Measurements from ENCODE around the gene SQSTM1.
"Not testable (repeated sequence)": the region's sequence is repeated elsewhere in the genome, so short reads cannot be mapped to it uniquely, and the experiment has no call there.

The SQSTM1 gene

GRCh38 chr5:179820483-179821297 lies at the start of gene SQSTM1:
SQSTM1 (plus strand) TSS chr5:179820905; CDS start chr5:179820937, 32 bp downstream.
- DNase-seq (ENCODE audit: low read depth), result peak; percentile 79

- DNase-seq (ENCODE audit: low read depth), result no peak
Measured at GRCh38 chr5:179771311-179771895, 49.3 kb upstream of the SQSTM1 start.

DNA sequence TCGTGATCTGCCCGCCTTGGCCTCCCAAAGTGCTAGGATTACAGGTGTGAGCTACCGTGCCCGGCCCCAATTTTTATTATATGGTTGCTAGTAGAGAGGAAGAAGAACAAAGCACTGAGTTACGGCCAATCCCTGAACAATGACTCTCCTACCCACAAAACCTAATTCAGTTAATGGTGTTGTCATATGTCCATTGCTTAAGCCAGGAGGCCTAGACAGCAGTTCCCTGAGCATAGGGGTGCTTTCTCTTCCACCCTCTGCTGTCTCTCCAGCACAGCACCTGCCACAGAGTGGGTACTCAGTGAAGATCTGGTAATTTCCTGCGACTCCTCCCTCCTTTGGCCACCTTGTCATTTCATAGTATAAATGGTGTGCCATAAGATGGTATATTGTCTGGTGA lies 48.4 kb upstream of the SQSTM1 start:
- no peak for DNase-seq (ENCODE audit: low read depth)

DNA sequence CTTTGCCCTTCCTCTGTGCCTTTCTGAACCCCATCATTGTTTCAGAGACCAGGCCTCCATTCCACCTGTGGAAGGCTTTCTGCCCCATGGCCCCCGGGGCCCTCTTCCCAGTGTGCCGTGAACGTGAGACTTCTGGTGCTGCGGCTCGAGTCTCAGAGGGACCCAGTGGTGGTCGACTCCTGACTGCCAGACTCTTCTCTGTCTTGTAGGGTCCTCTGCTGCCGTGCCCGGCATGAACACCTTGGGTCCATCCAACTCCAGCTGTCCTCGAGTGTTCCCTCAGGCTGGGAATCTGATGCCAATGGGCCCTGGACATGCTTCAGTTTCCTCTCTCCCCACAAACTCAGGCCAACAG lies 47.0 kb upstream of the SQSTM1 start:
- no peak for DNase-seq (ENCODE audit: low read depth)

DNA sequence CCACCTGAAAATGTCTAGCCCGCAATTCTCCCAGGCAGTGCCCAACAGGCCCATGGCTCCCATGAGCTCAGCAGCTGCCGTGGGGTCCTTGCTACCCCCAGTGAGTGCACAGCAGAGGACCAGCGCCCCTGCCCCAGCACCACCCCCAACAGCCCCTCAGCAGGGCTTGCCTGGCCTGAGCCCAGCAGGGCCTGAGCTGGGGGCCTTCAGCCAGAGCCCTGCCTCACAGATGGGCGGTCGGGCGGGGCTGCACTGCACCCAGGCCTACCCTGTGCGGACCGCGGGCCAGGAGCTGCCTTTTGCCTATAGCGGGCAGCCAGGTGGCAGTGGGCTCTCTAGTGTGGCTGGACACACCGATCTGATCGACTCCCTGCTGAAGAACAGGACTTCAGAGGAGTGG lies 46.3 kb upstream of the SQSTM1 start:
- DNase-seq (ENCODE audit: low read depth), result no peak

GRCh38 chr5:179776411-179776938 lies 44.2 kb upstream of the SQSTM1 start:
- no peak for DNase-seq (ENCODE audit: low read depth)

DNA sequence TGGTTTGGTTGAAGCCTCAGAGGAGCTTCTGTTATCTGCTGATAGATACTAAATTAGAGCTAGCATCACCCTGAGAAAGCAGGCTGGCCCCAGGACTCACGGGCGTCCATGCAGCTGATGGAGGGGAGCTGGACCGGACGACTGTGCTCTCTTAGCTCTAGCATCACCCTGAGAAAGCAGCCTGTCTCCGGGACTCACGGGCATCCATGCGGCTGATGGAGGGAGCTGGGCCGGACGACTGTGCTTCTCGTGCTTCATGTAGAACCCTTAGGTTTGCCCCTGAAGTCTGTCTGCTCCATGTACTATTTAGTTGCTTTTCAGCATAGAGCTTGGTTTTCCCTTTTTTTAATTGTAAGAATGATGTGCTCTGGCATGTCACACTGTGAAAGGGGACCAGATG lies 43.2 kb upstream of the SQSTM1 start:
- DNase-seq (ENCODE audit: low read depth), result no peak

DNA sequence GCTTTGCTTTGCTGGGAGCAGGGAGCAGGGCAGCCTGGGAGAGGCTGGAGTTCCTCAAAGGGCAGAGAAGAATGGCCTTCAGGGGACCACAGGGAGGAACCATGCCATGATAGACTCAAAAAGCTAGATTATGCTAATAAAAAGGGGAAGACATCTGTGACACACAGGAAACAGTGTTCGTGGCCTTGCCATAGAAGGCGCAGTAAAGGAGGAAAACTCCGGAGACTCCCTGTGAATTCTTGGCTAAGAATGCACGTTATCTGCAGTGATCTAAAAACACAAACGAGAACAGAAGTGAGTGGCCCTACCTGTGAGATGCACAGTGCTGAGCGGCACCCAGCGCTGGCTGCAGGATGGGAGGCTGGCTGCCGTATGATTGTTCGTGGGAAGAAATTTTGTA lies 42.8 kb upstream of the SQSTM1 start:
- no peak for DNase-seq (ENCODE audit: low read depth)

DNA sequence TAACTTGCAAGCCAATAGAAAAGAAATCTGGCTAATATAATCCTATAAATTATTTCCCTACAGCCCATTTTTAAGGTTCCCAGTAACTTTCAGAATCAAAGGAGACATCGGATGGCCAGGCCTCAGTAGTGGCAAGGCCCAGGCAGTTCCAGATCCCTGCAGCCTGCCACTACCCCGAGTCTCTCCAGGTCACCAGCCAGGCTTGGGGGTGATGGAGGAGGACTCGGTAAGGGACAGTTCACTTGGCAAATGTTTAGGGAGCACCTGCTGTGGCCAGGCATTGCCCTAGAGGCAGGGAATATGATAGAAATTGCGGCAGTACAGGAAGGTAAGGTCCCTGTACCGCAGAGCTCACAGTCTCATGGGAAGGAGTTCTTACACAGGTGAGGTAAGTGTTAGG lies 42.1 kb upstream of the SQSTM1 start:
- DNase-seq (ENCODE audit: low read depth), result no peak

GRCh38 chr5:179779826-179780225 lies 40.9 kb upstream of the SQSTM1 start:
- no peak for DNase-seq (ENCODE audit: low read depth)

DNA sequence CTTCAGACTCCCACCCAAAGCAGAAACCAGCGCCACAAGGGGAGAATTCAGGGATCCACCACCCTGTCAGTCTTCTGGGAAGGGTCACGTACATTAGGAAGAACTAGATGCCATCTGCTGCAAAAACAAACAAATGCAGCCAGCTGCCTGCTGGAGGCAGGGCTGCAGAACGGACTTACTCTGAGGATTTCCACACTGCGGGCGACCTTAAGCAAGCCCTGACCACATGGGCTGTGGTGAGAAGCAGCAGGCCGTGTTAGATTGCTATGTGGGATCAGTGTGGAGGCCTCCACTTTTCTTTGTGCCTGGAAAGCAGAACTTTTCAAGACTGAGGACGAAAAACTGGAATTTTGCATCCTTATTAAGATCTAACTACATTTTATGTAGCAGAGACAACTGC lies 40.3 kb upstream of the SQSTM1 start:
- no peak for DNase-seq (ENCODE audit: low read depth)

- DNase-seq (ENCODE audit: low read depth), result no peak
Measured at GRCh38 chr5:179781846-179782245, 38.9 kb upstream of the SQSTM1 start.

DNA sequence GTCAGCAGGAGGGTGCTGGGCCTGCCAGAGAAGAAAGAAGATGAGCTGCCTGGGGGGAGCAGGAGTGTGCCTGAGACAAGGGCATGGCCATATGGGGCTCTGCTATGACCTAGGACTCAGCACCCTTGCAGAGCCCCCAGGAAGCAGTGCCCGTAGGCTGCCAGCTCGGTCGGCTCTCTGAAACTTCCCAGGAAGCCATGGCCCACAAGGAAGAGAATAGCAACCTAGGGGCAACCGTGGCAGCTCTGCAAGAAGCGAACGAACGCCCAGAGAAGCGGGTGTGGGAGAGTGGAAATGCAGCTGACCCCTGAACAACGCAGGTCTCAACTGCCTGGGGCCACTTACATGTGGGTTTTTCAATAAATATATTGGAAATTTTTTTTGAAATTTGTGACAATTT lies 37.6 kb upstream of the SQSTM1 start:
- no peak for DNase-seq (ENCODE audit: low read depth)

- DNase-seq (ENCODE audit: low read depth), result no peak
Measured at GRCh38 chr5:179786861-179787260, 33.8 kb upstream of the SQSTM1 start.

DNA sequence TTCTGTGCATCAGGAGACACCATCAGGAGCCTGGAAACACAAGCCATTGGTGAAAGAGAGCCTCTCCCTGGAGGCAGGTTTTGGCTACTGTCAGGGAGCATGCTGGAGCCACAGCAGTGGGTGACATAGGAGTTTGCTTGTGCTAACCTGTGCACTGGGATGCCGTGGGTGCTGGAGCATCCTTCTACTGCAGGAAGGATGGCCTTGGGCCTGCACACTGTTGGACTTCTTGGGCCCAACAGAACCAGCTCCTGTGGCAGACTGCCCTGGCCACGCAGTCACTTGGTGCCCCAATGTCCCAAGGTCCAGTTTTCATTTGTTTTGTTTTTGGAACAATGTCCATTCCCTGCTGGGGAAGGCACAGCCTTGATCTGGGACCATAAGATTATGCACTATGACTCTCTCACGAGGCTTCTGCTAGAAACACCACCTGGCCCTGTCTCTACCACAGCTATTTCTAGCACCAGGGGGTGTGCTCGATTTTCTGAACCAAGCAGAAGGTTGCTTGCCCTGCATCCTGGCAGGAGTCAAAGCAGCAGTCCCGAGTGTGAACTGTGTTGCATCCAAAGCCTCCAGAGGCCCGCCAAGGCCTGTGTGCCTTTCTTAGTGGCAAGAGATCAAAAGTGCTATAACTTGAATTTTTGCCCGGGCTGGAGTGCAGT lies 32.4 kb upstream of the SQSTM1 start:
- no peak for DNase-seq (ENCODE audit: low read depth)

DNA sequence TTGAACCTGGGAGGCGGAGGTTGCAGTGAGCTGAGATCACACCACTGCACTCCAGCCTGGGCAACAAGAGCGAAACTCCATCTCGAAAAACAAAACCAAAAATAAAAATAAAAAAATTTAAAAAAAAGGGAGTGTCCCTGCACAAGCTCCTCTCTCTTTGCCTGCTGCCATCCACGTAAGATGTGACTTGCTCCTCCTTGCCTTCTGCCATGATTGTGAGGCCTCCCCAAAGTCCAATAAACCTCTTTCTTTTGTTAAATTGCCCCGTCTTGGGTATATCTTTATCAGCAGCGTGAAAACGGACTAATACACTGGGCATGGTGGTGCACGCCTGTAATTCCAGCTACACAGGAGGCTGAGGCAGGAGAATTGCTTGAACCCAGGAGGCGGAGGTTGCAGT lies 31.4 kb upstream of the SQSTM1 start:
- DNase-seq (ENCODE audit: low read depth), result not testable (repeated sequence)

GRCh38 chr5:179791881-179792611 lies 28.7 kb upstream of the SQSTM1 start:
- DNase-seq (ENCODE audit: low read depth), result no peak

GRCh38 chr5:179792612-179793467 lies 27.9 kb upstream of the SQSTM1 start:
- DNase-seq (ENCODE audit: low read depth), result no peak

DNA sequence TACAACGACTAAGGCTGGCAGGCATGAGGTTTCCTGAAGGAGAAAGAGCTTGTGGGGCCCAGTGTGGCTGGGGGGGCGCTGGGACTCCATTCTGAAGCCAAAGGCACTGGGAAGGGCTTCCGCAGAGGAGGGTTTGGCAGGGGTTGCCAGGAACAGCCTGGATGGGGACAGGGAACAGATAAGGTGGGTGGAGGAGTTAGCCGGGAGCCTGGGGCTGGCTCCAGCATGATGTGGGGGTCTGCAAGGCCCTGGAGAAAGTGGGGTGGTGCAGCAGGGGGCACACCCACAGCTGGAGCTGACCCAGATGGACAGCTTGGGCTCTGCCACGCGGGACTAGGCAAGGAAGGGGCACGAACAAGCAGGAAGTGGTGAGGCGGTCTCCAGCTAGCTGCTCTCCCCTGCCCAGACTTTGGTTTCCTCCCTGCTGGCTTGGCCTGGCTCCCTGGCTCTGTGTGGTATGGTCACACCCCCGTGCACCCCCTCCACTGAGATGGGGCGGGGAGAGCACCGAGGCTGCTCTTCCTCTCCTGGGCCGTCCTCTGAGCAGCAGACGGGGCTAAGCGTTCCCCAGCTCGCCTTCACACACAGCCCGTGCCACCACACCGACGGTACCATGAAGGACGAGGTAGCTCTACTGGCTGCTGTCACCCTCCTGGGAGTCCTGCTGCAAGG lies 27.1 kb upstream of the SQSTM1 start, which contains the start of gene LTC4S:
Gene LTC4S, plus strand, starts transcription at position 519 of the 672 bp plus-strand sequence. Its CDS starts 95 bp downstream, at position 614.
- no peak for DNase-seq (ENCODE audit: low read depth)

DNA sequence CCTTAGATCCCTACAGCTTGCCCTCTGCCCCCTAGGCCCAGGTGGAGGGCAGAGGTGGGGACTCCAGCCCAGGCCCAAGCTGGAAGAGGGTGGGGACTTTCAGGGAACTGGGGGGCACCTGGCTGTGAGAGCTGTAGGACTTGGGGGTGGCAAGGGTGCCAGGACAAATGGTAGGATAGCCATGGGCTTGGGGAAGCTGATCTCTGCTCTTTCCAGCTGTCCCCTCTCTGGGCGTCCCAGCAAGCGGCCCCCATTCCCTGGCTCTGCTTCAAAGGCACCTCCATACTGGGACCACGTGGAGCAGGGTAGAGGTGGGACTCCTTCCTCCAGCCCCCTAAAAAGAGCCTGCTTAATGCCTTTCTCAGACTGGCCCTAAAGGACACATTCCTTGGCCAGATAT lies 26.5 kb upstream of the SQSTM1 start:
- DNase-seq (ENCODE audit: low read depth), result no peak

GRCh38 chr5:179794575-179794974 lies 26.1 kb upstream of the SQSTM1 start:
- DNase-seq (ENCODE audit: low read depth), result no peak

Data from activated T-cell treated with anti-CD3 and anti-CD28 coated beads for 1 hour (primary cell).